ENCODE data around the gene SFXN4. TPM values are rescaled to one million over a fixed set of nuclear protein-coding genes. Genes with fewer than 3 reads are reported as not detected.
"Not testable (repeated sequence)": the region's sequence is repeated elsewhere in the genome, so short reads cannot be mapped to it uniquely, and the experiment has no call there.

SFXN4 gene
- total RNA-seq, 3 donors from 2014 or later (not counting 1 experiment from before 2014, with no cell fraction given): 5.5 to 13.7 (median 8.1) TPM

- no peaks in the 10 kb centered on the region for H3K4me1 ChIP-seq (ENCODE audit: control insufficient read depth, insufficient read depth, low read length)
- peaks cover 28% of the 10 kb centered on the region for H3K36me3 ChIP-seq (ENCODE audit: control insufficient read depth, insufficient read depth, low read length)
- no peaks in the 10 kb centered on the region for H3K9me3 Mint-ChIP-seq
These were observed 11.9 kb downstream of the SFXN4 start for GRCh38 chr10:119153661-119154060.

GRCh38 chr10:119153041-119153440 lies 12.5 kb downstream of the SFXN4 start:
- peaks cover 7% of the 10 kb centered on the region for H3K36me3 Mint-ChIP-seq
- no peaks in the 10 kb centered on the region for H3K27me3 Mint-ChIP-seq (ENCODE audit: low read depth in 2 of 2)

More at GRCh38 chr10:119153661-119154060, 11.9 kb downstream of the SFXN4 start:
- Histone ChIP-seq H3K9me3 (ENCODE audit: control insufficient read depth, insufficient read depth, low read length) (no peaks in the 10 kb centered on the region), H3K27me3 (ENCODE audit: control insufficient read depth, insufficient read depth, low read length) (no peaks in the 10 kb centered on the region), H3K27ac (ENCODE audit: low read length) (no peak overlapping the region), H3K4me3 (ENCODE audit: low read length) (no peak overlapping the region)
- TF ChIP-seq, protein P1, sequence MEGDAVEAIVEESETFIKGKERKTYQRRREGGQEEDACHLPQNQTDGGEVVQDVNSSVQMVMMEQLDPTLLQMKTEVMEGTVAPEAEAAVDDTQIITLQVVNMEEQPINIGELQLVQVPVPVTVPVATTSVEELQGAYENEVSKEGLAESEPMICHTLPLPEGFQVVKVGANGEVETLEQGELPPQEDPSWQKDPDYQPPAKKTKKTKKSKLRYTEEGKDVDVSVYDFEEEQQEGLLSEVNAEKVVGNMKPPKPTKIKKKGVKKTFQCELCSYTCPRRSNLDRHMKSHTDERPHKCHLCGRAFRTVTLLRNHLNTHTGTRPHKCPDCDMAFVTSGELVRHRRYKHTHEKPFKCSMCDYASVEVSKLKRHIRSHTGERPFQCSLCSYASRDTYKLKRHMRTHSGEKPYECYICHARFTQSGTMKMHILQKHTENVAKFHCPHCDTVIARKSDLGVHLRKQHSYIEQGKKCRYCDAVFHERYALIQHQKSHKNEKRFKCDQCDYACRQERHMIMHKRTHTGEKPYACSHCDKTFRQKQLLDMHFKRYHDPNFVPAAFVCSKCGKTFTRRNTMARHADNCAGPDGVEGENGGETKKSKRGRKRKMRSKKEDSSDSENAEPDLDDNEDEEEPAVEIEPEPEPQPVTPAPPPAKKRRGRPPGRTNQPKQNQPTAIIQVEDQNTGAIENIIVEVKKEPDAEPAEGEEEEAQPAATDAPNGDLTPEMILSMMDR (IDR thresholded peaks at IDR 0.05): no peak
- Mint-ChIP-seq H3K36me3 (peaks cover 7% of the 10 kb centered on the region), H3K4me3 (no peak overlapping the region), H3K27me3 (ENCODE audit: low read depth in 2 of 2) (no peaks in the 10 kb centered on the region), H3K4me1 (peaks cover 0 to 4% of the 10 kb centered on the region in 2 donors), H3K27ac (no peak overlapping the region)
- DNase-seq (no peak), ATAC-seq (no peak)
- 98% methylated on average over 11 of the region's 12 CpGs for WGBS (ENCODE audit: insufficient coverage)
- intact Hi-C loops (cut with micrococcal nuclease): no loop called here

GRCh38 chr10:119151601-119152000 lies 13.9 kb downstream of the SFXN4 start:
- H3K27ac Mint-ChIP-seq; H3K4me3 Mint-ChIP-seq; H3K27ac ChIP-seq (ENCODE audit: low read length); H3K4me3 ChIP-seq (ENCODE audit: low read length); H3K27me3 ChIP-seq (ENCODE audit: control insufficient read depth, insufficient read depth, low read length); H3K36me3 Mint-ChIP-seq; H3K27me3 Mint-ChIP-seq (ENCODE audit: low read depth in 2 of 2); ATAC-seq; intact Hi-C loops (cut with micrococcal nuclease); DNase-seq; H3K4me1 ChIP-seq (ENCODE audit: control insufficient read depth, insufficient read depth, low read length); H3K9me3 Mint-ChIP-seq; H3K4me1 Mint-ChIP-seq; H3K9me3 ChIP-seq (ENCODE audit: control insufficient read depth, insufficient read depth, low read length): not testable (repeated sequence)
- 95% methylated on average over 6 of the region's 6 CpGs for WGBS (ENCODE audit: insufficient coverage)
- H3K36me3 ChIP-seq (ENCODE audit: control insufficient read depth, insufficient read depth, low read length): peaks cover 32% of the 10 kb centered on the region

More at GRCh38 chr10:119153041-119153440, 12.5 kb downstream of the SFXN4 start:
- TF ChIP-seq, protein P1 (IDR thresholded peaks at IDR 0.05): no peak
- Mint-ChIP-seq H3K4me1 (peaks cover 0 to 4% of the 10 kb centered on the region in 2 donors), H3K27ac (no peak overlapping the region), H3K4me3 (no peak overlapping the region), H3K9me3 (no peaks in the 10 kb centered on the region)
- Histone ChIP-seq H3K4me3 (ENCODE audit: low read length) (no peak overlapping the region), H3K27ac (ENCODE audit: low read length) (no peak overlapping the region), H3K36me3 (ENCODE audit: control insufficient read depth, insufficient read depth, low read length) (peaks cover 28% of the 10 kb centered on the region), H3K27me3 (ENCODE audit: control insufficient read depth, insufficient read depth, low read length) (no peaks in the 10 kb centered on the region), H3K9me3 (ENCODE audit: control insufficient read depth, insufficient read depth, low read length) (no peaks in the 10 kb centered on the region), H3K4me1 (ENCODE audit: control insufficient read depth, insufficient read depth, low read length) (no peaks in the 10 kb centered on the region)
- DNase-seq (no peak), ATAC-seq (no peak)
- 92% methylated on average over 5 of the region's 5 CpGs for WGBS (ENCODE audit: insufficient coverage)
- intact Hi-C loops (cut with micrococcal nuclease): no loop called here

GRCh38 chr10:119149729-119150128 lies 15.8 kb downstream of the SFXN4 start:
- Histone ChIP-seq H3K27me3 (ENCODE audit: control insufficient read depth, insufficient read depth, low read length) (no peaks in the 10 kb centered on the region), H3K27ac (ENCODE audit: low read length) (no peak overlapping the region), H3K4me3 (ENCODE audit: low read length) (no peak overlapping the region), H3K9me3 (ENCODE audit: control insufficient read depth, insufficient read depth, low read length) (no peaks in the 10 kb centered on the region), H3K36me3 (ENCODE audit: control insufficient read depth, insufficient read depth, low read length) (peaks cover 19% of the 10 kb centered on the region), H3K4me1 (ENCODE audit: control insufficient read depth, insufficient read depth, low read length) (no peaks in the 10 kb centered on the region)
- ATAC-seq: no peak
- H3K9me3 Mint-ChIP-seq: no peaks in the 10 kb centered on the region
- intact Hi-C loops (cut with micrococcal nuclease): no loop called here
- no peak for DNase-seq
- 91% methylated on average over 13 of the region's 13 CpGs for WGBS (ENCODE audit: insufficient coverage)
- no peak overlapping the region for H3K27ac Mint-ChIP-seq
- no peak overlapping the region for H3K4me3 Mint-ChIP-seq
- peaks cover 7% of the 10 kb centered on the region for H3K36me3 Mint-ChIP-seq
- H3K27me3 Mint-ChIP-seq (ENCODE audit: low read depth in 2 of 2): no peaks in the 10 kb centered on the region
- TF ChIP-seq, protein P1 (IDR thresholded peaks at IDR 0.05): no peak
- peaks cover 0 to 4% of the 10 kb centered on the region in 2 donors for H3K4me1 Mint-ChIP-seq
